Right lobe of liver (tissue), 6 donors: ENCODE results near the gene LCA5. TPM values are rescaled to one million over a fixed set of nuclear protein-coding genes. Genes with fewer than 3 reads are reported as not detected.

Experiments used
- ATAC-seq, 4 donors: fragments of 200-7000 bp; cut with Tn5 transposase; one replicate each; pipeline ENCODE4 v1.9.1; 2020; ENCODE audit warnings: mild to moderate bottlenecking in 4 of 4, moderate library complexity in 4 of 4
- DNase-seq, 3 donors: peaks; one replicate each; pipeline ENCODE4 v3.0.0-alpha.2; 2020
- H3K27ac ChIP-seq, 3 donors: fragments of 200-600 bp; one replicate each; pipeline ENCODE4 v1.8.0; 2022
- H3K27me3 ChIP-seq, 2 donors: fragments of 200-600 bp; one replicate each; pipeline ENCODE4 v1.8.0; 2022
- H3K36me3 ChIP-seq, 4 donors: fragments of 200-600 bp; sonication (generic) in 1 of 4; one replicate each; pipeline versions ENCODE4 v1.5.1 to v1.8.0; 2017 to 2022; ENCODE audit warnings: control low read depth in 1 of 4
- H3K4me1 ChIP-seq, 4 donors: fragments of 200-600 bp; sonication (generic) in 1 of 4; one replicate each; pipeline versions ENCODE4 v1.5.1 to v1.8.0; 2017 to 2022; ENCODE audit warnings: control low read depth in 1 of 4
- H3K4me3 ChIP-seq, 3 donors: fragments of 200-600 bp; one replicate each; pipeline ENCODE4 v1.8.0; 2022
- H3K9me3 ChIP-seq, 4 donors: fragments of 200-600 bp; sonication (generic) in 1 of 4; one replicate each; pipeline versions ENCODE4 v1.5.1 to v1.8.0; 2017 to 2022; ENCODE audit warnings: control low read depth in 1 of 4
- CTCF ChIP-seq, 4 donors: fragments of 200-600 bp in 3 of 4; fragments of 450-650 bp in 1 of 4; IDR thresholded peaks; one replicate each; pipeline versions ENCODE4 v1.5.1 to v1.8.0; 2016 to 2022; ENCODE audit warnings: antibody characterized with exemption in 4 of 4, mild to moderate bottlenecking in 2 of 4
- POLR2A ChIP-seq: fragments of 450-650 bp; IDR thresholded peaks from one replicate; pipeline ENCODE4 v1.6.1; 2017; ENCODE audit warnings: antibody characterized with exemption, mild to moderate bottlenecking
- WGBS: methylation state at CpG from one replicate; pipeline ENCODE4 v1.1.6; 2018; ENCODE audit warnings: low coverage, low lambda C conversion rate; ENCODE audit not compliant: insufficient coverage; ENCODE audit errors: missing lambda C conversion rate; 5-methylcytosine and 5-hydroxymethylcytosine counted together
- intact Hi-C, 2 donors: fragments of 100-400 bp; cut with DNase I; formaldehyde crosslinking; loops; one replicate each; pipeline versions ENCODE4 v1.11.2 to v1.14.1; 2022
- total RNA-seq, 6 experiments: library from RNA; depleted of rRNA in 2 of 6; stranded (reverse); fragments of >200 nt in 2 of 6; fragmentation: NEBNext Ultra II Directional in 3 of 6; extraction: Animal tissue kit (Norgen Biotek cat#: 25700) in 3 of 6; gene quantifications; one replicate each; pipeline versions ENCODE4 v1.1.0 to v1.2.4, GENCODE V29; 2016 to 2023
- donor health status: DM: no; HTN: yes; CAD: no.
- donor health status: DM: no; HTN: no; CAD: no.
- donor health status: DM: no; HTN: no; CAD: no.
- donor health status: DM: no; HTN: yes; CAD: no.
- donor health status: DM: no; HTN: yes; CAD: no.

Gene LCA5
- total RNA-seq, 6 experiments from 2014 or later: 0.26 to 0.74 (median 0.51) TPM

- intact Hi-C loops: no loop called here
- ATAC-seq (no peak), DNase-seq (no peak)
- Histone ChIP-seq H3K9me3 (no peaks in the 10 kb centered on the region), H3K4me3 (no peak overlapping the region), H3K27ac (no peak overlapping the region), H3K4me1 (no peaks in the 10 kb centered on the region), H3K27me3 (no peaks in the 10 kb centered on the region), H3K36me3 (no peaks in the 10 kb centered on the region)
- TF ChIP-seq CTCF (IDR thresholded peaks at IDR 0.05): no peak
- TF ChIP-seq POLR2A: no peak
Measured at GRCh38 chr6:79518842-79519241, 18.4 kb downstream of the LCA5 start.

GRCh38 chr6:79515436-79515835, 21.8 kb downstream of the LCA5 start:
- Histone ChIP-seq H3K4me1 (no peaks in the 10 kb centered on the region), H3K27me3 (no peaks in the 10 kb centered on the region), H3K9me3 (no peaks in the 10 kb centered on the region), H3K4me3 (no peak overlapping the region), H3K36me3 (no peaks in the 10 kb centered on the region), H3K27ac (no peak overlapping the region)
- no peak for TF ChIP-seq CTCF (IDR thresholded peaks at IDR 0.05)
- TF ChIP-seq POLR2A: no peak
- DNase-seq: no peak
- WGBS: 75% methylated on average over 1 of the region's 1 CpG
- ATAC-seq: no peak
- intact Hi-C loops: no loop called here

- TF ChIP-seq CTCF (IDR thresholded peaks at IDR 0.05) (no peak), POLR2A (no peak)
- no peak overlapping the region for H3K27ac ChIP-seq
- no peaks in the 10 kb centered on the region for H3K36me3 ChIP-seq
- DNase-seq: no peak
- no peak overlapping the region for H3K4me3 ChIP-seq
- H3K9me3 ChIP-seq: no peaks in the 10 kb centered on the region
- H3K27me3 ChIP-seq: no peaks in the 10 kb centered on the region
- no peaks in the 10 kb centered on the region for H3K4me1 ChIP-seq
- WGBS: 68% methylated on average over 6 of the region's 6 CpGs
- intact Hi-C loops: no loop called here
- no peak for ATAC-seq
Measured at GRCh38 chr6:79513111-79513510, 24.1 kb downstream of the LCA5 start.

GRCh38 chr6:79512014-79512413, 25.2 kb downstream of the LCA5 start:
- no peaks in the 10 kb centered on the region for H3K9me3 ChIP-seq
- no peak overlapping the region for H3K4me3 ChIP-seq
- WGBS: 93% methylated on average over 6 of the region's 6 CpGs
- TF ChIP-seq POLR2A (no peak), CTCF (IDR thresholded peaks at IDR 0.05) (no peak)
- DNase-seq (no peak), ATAC-seq (no peak)
- intact Hi-C loops: no loop called here
- H3K27me3 ChIP-seq: no peaks in the 10 kb centered on the region
- H3K36me3 ChIP-seq: no peaks in the 10 kb centered on the region
- H3K4me1 ChIP-seq: no peaks in the 10 kb centered on the region
- H3K27ac ChIP-seq: no peak overlapping the region

- TF ChIP-seq POLR2A (no peak), CTCF (IDR thresholded peaks at IDR 0.05) (no peak)
Measured at GRCh38 chr6:79510707-79511106, 26.5 kb downstream of the LCA5 start.

More at GRCh38 chr6:79510707-79511106, 26.5 kb downstream of the LCA5 start:
- Histone ChIP-seq H3K27ac (no peak overlapping the region), H3K27me3 (no peaks in the 10 kb centered on the region), H3K4me1 (no peaks in the 10 kb centered on the region), H3K9me3 (no peaks in the 10 kb centered on the region), H3K4me3 (no peak overlapping the region), H3K36me3 (no peaks in the 10 kb centered on the region)
- intact Hi-C loops: no loop called here
- no peak for DNase-seq
- WGBS: 77% methylated on average over 1 of the region's 1 CpG
- no peak for ATAC-seq
